GM21619 (cell line): ENCODE results near the gene UBE2D2.
"Not testable (repeated sequence)": the region's sequence is repeated elsewhere in the genome, so short reads cannot be mapped to it uniquely, and the experiment has no call there.

Experiments
- ATAC-seq: cut with Tn5 transposase; IDR thresholded peaks from one replicate; pipeline ENCODE4 v1.9.1; 2021; ENCODE audit not compliant: unreplicated experiment

The UBE2D2 gene

GRCh38 chr5:139560752-139561654, at the start of gene UBE2D2:
TSS of gene UBE2D2 (plus strand) at chr5:139561339. CDS start at chr5:139561792, 453 bp downstream.
- ATAC-seq = peak; percentile 77

GRCh38 chr5:139512786-139513390, 48.3 kb upstream of the UBE2D2 start:
- no peak for ATAC-seq

- ATAC-seq = peak; percentile 39
Observed at GRCh38 chr5:139513434-139513833, 47.7 kb upstream of the UBE2D2 start.

GRCh38 chr5:139513852-139514485, 47.2 kb upstream of the UBE2D2 start:
- no peak for ATAC-seq

GRCh38 chr5:139514486-139514856, 46.7 kb upstream of the UBE2D2 start:
- no peak for ATAC-seq

- ATAC-seq = peak; percentile 84
Observed at GRCh38 chr5:139517683-139518564, 43.2 kb upstream of the UBE2D2 start.

- no peak for ATAC-seq
Observed at GRCh38 chr5:139523635-139524445, 37.3 kb upstream of the UBE2D2 start.

GRCh38 chr5:139524446-139524845, 36.7 kb upstream of the UBE2D2 start:
- no peak for ATAC-seq

- peak; percentile 47 for ATAC-seq
Observed at GRCh38 chr5:139524940-139525585, 36.1 kb upstream of the UBE2D2 start.

- ATAC-seq = peak; percentile 33
Observed at GRCh38 chr5:139525586-139526308, 35.4 kb upstream of the UBE2D2 start.

- not testable (repeated sequence) for ATAC-seq
Observed at GRCh38 chr5:139526309-139527089, 34.6 kb upstream of the UBE2D2 start.

GRCh38 chr5:139527090-139527470, 34.1 kb upstream of the UBE2D2 start:
- not testable (repeated sequence) for ATAC-seq

- ATAC-seq = not testable (repeated sequence)
Observed at GRCh38 chr5:139527896-139528467, 33.2 kb upstream of the UBE2D2 start.

GRCh38 chr5:139528695-139529094, 32.4 kb upstream of the UBE2D2 start:
- ATAC-seq = not testable (repeated sequence)

GRCh38 chr5:139530079-139530478, 31.1 kb upstream of the UBE2D2 start:
- ATAC-seq = not testable (repeated sequence)

GRCh38 chr5:139531772-139532169, 29.4 kb upstream of the UBE2D2 start:
- no peak for ATAC-seq

GRCh38 chr5:139543423-139543991, 17.6 kb upstream of the UBE2D2 start:
- ATAC-seq = peak; percentile 90
